SH-SY5Y (cell line): ENCODE data around the gene SLC38A10.

Experiments used
- GATA2 ChIP-seq: IDR thresholded peaks from 2 replicates; pipeline ENCODE4 v1.6.1; 2011; ENCODE audit warnings: mild to moderate bottlenecking, low read depth, low read length
- GATA3 ChIP-seq: IDR thresholded peaks from 2 replicates; pipeline ENCODE4 v1.6.1; 2011; ENCODE audit warnings: low read depth, mild to moderate bottlenecking, low read length, moderate library complexity

- no peak for TF ChIP-seq GATA2
- TF ChIP-seq GATA3 = no peak
Measured at GRCh38 chr17:81339191-81339533, 44.1 kb upstream of the SLC38A10 start.
